K562 treated with DMSO at 1 percent for 4 hours (cell line): ENCODE results near the gene R3HDML. TPM values are rescaled to one million over a fixed set of nuclear protein-coding genes. Genes with fewer than 3 reads are reported as not detected.

ENCODE experiments used
- total RNA-seq: library from RNA; unstranded; fragments of 300-600 nt; gene quantifications from 2 replicates; pipeline ENCODE4 v1.2.3, GENCODE V29; 2022; ENCODE audit not compliant: insufficient read depth

The R3HDML gene, protein sequence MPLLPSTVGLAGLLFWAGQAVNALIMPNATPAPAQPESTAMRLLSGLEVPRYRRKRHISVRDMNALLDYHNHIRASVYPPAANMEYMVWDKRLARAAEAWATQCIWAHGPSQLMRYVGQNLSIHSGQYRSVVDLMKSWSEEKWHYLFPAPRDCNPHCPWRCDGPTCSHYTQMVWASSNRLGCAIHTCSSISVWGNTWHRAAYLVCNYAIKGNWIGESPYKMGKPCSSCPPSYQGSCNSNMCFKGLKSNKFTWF
- total RNA-seq = not detected in 2 replicates

DNA sequence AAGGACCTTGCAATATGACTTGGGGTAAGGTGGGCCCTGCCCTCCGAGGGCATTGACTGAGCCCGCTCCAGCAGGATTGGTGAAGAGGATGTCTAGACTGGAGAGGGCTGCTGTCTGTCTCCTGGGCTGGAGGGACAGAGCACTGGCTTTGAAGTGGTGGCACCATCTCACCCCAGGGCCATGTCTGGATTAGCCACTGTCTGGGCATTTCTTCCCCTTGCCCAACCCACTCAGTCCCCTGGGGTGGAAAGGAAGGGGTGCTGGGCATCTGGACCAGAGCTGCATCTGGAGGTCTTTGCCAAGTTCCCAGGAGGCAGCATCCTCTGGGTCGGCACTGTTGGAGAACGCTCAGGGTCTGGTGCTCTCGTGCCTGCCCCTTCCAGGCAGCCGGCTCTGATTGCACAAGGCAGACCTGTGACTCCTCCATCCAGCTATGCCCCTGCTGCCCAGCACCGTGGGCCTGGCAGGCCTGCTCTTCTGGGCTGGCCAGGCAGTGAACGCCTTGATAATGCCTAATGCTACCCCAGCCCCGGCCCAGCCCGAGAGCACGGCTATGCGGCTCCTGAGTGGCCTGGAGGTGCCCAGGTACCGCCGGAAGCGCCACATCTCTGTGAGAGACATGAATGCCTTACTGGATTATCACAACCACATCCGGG is at the start of gene R3HDML:
Gene R3HDML (plus strand): TSS at position 319 of the 656 bp plus-strand sequence. CDS start 115 bp downstream, at position 434.

DNA sequence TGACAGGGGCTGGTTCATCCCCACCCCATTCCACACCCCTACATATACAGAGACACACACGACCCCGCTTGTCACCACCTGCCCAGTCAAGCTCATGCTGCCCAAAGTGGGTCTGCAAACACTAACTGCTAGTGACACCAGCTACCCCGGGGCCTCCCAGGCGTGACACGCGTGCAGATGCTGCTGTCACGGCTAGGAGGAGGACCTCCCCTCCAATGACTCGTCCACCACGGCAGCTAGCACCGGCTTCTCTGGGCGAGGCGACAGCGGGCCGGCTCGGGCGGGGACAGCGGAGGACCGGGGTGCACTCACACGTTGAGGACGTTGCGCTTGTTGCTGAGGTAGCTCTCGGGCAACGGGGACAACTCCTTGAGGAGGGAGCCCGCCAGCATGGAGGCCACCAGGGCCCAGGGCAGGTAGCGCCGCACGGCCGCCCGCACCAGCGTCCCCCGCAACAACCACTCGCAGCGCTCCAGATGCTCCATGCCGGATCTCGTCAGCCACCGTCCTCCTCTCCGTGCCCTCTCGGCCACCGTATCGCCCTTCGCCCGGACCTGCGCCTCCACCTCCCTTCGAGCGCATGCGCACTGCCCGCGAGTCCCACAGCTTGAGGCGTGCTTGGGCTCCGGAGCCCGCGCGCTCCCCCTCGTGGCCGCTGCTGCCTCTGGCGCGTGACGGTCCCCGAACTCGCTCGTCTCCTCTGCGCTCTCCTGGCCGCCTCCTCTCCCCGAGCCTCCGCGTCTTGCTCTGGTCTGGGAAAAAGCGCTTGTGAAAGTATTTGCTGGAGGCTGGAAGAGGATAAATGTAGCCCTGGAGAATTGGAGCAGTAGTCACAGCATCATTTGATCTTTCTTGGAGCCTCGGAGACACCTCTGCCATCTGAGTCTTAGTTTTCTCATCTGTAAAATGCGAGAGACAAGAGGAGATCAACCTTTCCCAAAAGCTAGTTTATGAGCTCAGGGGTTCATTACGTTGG is 25.9 kb upstream of the R3HDML start, which contains the start of gene FITM2:
Gene FITM2 (minus strand): TSS at position 539 of the 976 bp plus-strand sequence. CDS start 54 bp downstream, at position 485.

GRCh38 chr20:44355498-44356352 is 18.9 kb downstream of the R3HDML start, which contains the start of gene HNF4A:
TSS of gene HNF4A (plus strand) at chr20:44355699. CDS start at chr20:44355805, 106 bp downstream.

Other genes starting within 250 kb of the R3HDML start
- not detected in 2 replicates for gene JPH2, start 149.9 kb upstream of the R3HDML start, total RNA-seq
- 23.5 and 32.4 TPM in 2 replicates for gene OSER1, start 126.3 kb upstream of the R3HDML start, total RNA-seq
- 0.52 and 1.4 TPM in 2 replicates for gene GDAP1L1, start 89.7 kb upstream of the R3HDML start, total RNA-seq
- 2.0 and 2.1 TPM in 2 replicates for gene FITM2, start 25.8 kb upstream of the R3HDML start, total RNA-seq
- gene HNF4A, start 18.7 kb downstream of the R3HDML start, total RNA-seq = 0.35 TPM in 1 of 2 replicates, not detected in the other
- 1.3 and 4.1 TPM in 2 replicates for gene TTPAL, start 138.8 kb downstream of the R3HDML start, total RNA-seq
- gene SERINC3, start 185.0 kb downstream of the R3HDML start, total RNA-seq = 40.5 and 50.9 TPM in 2 replicates
- 4.5 and 6.1 TPM in 2 replicates for gene PKIG, start 245.5 kb downstream of the R3HDML start, total RNA-seq